ENCODE measurements around the gene CCDC15. TPM values are rescaled to one million over a fixed set of nuclear protein-coding genes. Genes with fewer than 3 reads are reported as not detected.

The CCDC15 gene
- total and polyA plus RNA-seq, 2 of the 13 experiments (the other 11 are each of a cell fraction or from before 2014, with no cell fraction given), result 2.2 to 4.6 TPM

- TF ChIP-seq ZNF512B (CRISPR knock-in tag; IDR thresholded peaks at IDR 0.05; ENCODE audit: borderline replicate concordance), result no peak
- no peak for TF ChIP-seq ZNF264 (CRISPR knock-in tag; IDR thresholded peaks at IDR 0.05)
- TF ChIP-seq CEBPG (CRISPR knock-in tag; IDR thresholded peaks at IDR 0.05), result peak; percentile 80
- TF ChIP-seq, protein P1, sequence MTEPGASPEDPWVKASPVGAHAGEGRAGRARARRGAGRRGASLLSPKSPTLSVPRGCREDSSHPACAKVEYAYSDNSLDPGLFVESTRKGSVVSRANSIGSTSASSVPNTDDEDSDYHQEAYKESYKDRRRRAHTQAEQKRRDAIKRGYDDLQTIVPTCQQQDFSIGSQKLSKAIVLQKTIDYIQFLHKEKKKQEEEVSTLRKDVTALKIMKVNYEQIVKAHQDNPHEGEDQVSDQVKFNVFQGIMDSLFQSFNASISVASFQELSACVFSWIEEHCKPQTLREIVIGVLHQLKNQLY (CRISPR knock-in tag; IDR thresholded peaks at IDR 0.05), result no peak
- no peak for TF ChIP-seq IRX3 (CRISPR knock-in tag; IDR thresholded peaks at IDR 0.05; ENCODE audit: borderline replicate concordance, low read depth)
- TF ChIP-seq, protein P2, sequence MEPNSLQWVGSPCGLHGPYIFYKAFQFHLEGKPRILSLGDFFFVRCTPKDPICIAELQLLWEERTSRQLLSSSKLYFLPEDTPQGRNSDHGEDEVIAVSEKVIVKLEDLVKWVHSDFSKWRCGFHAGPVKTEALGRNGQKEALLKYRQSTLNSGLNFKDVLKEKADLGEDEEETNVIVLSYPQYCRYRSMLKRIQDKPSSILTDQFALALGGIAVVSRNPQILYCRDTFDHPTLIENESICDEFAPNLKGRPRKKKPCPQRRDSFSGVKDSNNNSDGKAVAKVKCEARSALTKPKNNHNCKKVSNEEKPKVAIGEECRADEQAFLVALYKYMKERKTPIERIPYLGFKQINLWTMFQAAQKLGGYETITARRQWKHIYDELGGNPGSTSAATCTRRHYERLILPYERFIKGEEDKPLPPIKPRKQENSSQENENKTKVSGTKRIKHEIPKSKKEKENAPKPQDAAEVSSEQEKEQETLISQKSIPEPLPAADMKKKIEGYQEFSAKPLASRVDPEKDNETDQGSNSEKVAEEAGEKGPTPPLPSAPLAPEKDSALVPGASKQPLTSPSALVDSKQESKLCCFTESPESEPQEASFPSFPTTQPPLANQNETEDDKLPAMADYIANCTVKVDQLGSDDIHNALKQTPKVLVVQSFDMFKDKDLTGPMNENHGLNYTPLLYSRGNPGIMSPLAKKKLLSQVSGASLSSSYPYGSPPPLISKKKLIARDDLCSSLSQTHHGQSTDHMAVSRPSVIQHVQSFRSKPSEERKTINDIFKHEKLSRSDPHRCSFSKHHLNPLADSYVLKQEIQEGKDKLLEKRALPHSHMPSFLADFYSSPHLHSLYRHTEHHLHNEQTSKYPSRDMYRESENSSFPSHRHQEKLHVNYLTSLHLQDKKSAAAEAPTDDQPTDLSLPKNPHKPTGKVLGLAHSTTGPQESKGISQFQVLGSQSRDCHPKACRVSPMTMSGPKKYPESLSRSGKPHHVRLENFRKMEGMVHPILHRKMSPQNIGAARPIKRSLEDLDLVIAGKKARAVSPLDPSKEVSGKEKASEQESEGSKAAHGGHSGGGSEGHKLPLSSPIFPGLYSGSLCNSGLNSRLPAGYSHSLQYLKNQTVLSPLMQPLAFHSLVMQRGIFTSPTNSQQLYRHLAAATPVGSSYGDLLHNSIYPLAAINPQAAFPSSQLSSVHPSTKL (CRISPR knock-in tag; IDR thresholded peaks at IDR 0.05), result peak; percentile 65; the same call in 1 of the 2 replicates
- TF ChIP-seq POLR2G (IDR thresholded peaks at IDR 0.05; ENCODE audit: low read depth, low read length), result peak; percentile 54
- TF ChIP-seq ZNF331 (CRISPR knock-in tag; IDR thresholded peaks at IDR 0.05), result no peak; the same call in 1 of the 2 replicates
- TF ChIP-seq RBM39 (IDR thresholded peaks at IDR 0.05; ENCODE audit: low read depth, low read length, poor library complexity, severe bottlenecking), result no peak
- TF ChIP-seq, protein P3, sequence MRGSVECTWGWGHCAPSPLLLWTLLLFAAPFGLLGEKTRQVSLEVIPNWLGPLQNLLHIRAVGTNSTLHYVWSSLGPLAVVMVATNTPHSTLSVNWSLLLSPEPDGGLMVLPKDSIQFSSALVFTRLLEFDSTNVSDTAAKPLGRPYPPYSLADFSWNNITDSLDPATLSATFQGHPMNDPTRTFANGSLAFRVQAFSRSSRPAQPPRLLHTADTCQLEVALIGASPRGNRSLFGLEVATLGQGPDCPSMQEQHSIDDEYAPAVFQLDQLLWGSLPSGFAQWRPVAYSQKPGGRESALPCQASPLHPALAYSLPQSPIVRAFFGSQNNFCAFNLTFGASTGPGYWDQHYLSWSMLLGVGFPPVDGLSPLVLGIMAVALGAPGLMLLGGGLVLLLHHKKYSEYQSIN (CRISPR knock-in tag; IDR thresholded peaks at IDR 0.05; ENCODE audit: borderline replicate concordance), result no peak
- no peak for TF ChIP-seq REPIN1 (CRISPR knock-in tag; IDR thresholded peaks at IDR 0.05; ENCODE audit: borderline replicate concordance, low read depth)
- TF ChIP-seq ZNF781 (CRISPR knock-in tag; IDR thresholded peaks at IDR 0.05; ENCODE audit: borderline replicate concordance, not compliant biosample characterization), result no peak
- TF ChIP-seq KLF13 (CRISPR knock-in tag; IDR thresholded peaks at IDR 0.05), result no peak
- TF ChIP-seq, protein P4, sequence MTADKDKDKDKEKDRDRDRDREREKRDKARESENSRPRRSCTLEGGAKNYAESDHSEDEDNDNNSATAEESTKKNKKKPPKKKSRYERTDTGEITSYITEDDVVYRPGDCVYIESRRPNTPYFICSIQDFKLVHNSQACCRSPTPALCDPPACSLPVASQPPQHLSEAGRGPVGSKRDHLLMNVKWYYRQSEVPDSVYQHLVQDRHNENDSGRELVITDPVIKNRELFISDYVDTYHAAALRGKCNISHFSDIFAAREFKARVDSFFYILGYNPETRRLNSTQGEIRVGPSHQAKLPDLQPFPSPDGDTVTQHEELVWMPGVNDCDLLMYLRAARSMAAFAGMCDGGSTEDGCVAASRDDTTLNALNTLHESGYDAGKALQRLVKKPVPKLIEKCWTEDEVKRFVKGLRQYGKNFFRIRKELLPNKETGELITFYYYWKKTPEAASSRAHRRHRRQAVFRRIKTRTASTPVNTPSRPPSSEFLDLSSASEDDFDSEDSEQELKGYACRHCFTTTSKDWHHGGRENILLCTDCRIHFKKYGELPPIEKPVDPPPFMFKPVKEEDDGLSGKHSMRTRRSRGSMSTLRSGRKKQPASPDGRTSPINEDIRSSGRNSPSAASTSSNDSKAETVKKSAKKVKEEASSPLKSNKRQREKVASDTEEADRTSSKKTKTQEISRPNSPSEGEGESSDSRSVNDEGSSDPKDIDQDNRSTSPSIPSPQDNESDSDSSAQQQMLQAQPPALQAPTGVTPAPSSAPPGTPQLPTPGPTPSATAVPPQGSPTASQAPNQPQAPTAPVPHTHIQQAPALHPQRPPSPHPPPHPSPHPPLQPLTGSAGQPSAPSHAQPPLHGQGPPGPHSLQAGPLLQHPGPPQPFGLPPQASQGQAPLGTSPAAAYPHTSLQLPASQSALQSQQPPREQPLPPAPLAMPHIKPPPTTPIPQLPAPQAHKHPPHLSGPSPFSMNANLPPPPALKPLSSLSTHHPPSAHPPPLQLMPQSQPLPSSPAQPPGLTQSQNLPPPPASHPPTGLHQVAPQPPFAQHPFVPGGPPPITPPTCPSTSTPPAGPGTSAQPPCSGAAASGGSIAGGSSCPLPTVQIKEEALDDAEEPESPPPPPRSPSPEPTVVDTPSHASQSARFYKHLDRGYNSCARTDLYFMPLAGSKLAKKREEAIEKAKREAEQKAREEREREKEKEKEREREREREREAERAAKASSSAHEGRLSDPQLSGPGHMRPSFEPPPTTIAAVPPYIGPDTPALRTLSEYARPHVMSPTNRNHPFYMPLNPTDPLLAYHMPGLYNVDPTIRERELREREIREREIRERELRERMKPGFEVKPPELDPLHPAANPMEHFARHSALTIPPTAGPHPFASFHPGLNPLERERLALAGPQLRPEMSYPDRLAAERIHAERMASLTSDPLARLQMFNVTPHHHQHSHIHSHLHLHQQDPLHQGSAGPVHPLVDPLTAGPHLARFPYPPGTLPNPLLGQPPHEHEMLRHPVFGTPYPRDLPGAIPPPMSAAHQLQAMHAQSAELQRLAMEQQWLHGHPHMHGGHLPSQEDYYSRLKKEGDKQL (CRISPR knock-in tag; IDR thresholded peaks at IDR 0.05; ENCODE audit: low read depth), result no peak
Measured at GRCh38 chr11:124934862-124935547, 19.0 kb upstream of the CCDC15 start (continued).

All from HepG2 (cell line).